Hematopoietic multipotent progenitor cell treated with erythropoietin and hydrocortisone succinate and interleukin-3 and kit ligand, for 17 days (in vitro differentiated cells): ENCODE measurements around the gene ETV4.
A peak's percentile ranks its signal among the peaks of the same experiment; 100 is the strongest.

Experiments
- DNase-seq: peaks from one replicate; pipeline ENCODE4 v3.0.0-alpha.2; 2015; ENCODE audit warnings: low spot score

Gene ETV4

DNA sequence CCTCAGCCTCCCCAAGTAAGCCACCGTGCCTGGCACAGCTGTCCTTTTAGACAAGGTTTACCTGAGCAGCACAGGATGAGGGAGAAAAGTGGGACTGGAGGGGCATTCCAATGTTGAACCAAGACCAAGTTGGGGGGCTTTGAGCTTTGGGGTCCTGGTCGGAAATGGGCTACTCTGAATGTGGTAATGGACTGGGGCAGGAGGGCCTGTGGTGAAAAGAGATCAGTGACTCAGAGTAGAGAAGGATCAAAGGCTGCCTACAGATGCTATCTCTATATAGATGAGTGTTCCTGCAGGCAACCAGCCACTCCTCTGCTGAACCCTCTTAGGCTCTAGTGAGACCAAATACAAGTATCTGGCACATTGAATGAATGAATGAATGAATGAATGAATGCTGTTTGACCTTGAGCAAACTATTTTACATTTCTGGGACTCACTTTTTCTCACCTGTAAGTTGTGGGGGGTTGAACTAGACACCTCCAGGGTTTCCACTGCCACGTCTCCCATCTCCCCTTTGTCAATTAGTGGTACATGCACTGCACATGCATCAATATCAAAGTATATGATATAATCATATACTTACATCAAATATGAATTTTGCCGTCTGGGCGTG, 26.3 kb upstream of the ETV4 start:
- no peak for DNase-seq

DNA sequence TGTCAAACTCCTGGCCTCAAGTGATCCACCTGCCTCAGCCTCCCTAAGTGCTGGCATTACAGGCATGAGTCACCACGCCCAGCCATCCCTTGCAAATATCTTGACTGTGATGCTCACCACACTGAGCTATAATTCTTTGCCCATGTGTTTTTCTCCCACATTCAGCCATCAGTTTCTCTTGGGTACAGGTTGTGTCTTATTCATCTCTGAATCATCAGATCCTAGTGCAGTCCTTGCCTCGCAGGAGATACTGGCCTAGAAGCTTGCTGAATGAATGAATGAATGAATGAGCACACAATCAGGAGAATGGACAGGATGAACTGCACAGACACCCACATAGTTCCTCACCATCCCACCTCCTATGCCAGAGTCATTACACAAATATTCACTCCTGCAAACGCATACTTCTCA, 24.4 kb upstream of the ETV4 start:
- no peak for DNase-seq

GRCh38 chr17:43568506-43569082, 22.5 kb upstream of the ETV4 start:
- DNase-seq: no peak

GRCh38 chr17:43563600-43564594, 17.8 kb upstream of the ETV4 start:
- DNase-seq: no peak

DNA sequence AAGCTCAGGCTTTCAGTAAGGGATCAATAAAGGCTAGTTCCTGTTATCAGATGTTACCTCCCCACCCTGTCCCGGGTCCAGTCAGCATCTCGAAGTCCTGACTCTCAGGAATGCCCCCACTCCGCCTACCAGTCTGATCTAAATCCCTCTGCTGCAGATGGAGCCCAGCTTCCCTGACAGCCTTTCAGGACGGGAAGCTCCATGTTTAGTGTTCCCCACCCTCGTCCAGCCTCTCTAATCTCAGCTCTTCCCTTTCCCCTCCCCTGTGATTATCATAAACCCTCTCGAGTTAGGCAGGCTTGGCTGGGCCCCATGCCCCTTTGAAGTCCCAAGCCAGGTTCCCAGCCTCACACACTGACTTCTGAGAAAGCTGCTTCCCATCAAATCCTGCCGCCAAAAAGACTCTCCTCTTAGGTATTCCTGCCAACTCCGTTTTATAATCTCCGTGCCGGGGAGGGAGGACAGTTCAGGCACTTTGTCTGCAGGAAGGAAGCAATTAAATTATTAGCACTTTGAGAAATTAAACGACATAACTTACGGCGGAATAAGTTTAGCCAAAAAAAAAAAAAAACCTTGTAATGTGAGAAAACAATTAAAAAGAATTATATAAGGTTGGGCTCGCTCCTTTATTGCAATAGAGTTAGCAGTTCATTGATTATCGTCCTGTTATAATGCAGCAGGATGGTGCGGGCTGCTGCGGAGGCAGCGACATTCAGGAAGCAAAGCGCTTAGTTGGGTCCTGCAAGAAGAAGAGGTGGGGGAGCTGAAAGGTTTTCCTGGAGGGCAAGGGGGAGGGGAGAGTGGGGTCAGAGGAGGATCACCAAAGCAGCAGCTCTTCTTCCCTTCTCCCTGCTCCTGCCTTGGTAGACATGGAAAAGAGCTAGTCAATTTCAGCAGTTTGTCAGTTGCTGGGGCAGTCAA, 16.8 kb upstream of the ETV4 start:
- DNase-seq: no peak

GRCh38 chr17:43560461-43561427, 14.6 kb upstream of the ETV4 start:
- no peak for DNase-seq

- no peak for DNase-seq
Measured at GRCh38 chr17:43559161-43559816, 13.1 kb upstream of the ETV4 start.

GRCh38 chr17:43558805-43559160, 12.6 kb upstream of the ETV4 start:
- DNase-seq: no peak

- DNase-seq: peak; percentile 37
Measured at GRCh38 chr17:43556292-43556691, 10.2 kb upstream of the ETV4 start.

- no peak for DNase-seq
Measured at GRCh38 chr17:43554857-43555256, 8.7 kb upstream of the ETV4 start.

- no peak for DNase-seq
Measured at GRCh38 chr17:43553573-43553972, 7.4 kb upstream of the ETV4 start.

GRCh38 chr17:43552229-43552837, 6.2 kb upstream of the ETV4 start:
- no peak for DNase-seq

- no peak for DNase-seq
Measured at GRCh38 chr17:43550754-43551153, 4.6 kb upstream of the ETV4 start.

DNA sequence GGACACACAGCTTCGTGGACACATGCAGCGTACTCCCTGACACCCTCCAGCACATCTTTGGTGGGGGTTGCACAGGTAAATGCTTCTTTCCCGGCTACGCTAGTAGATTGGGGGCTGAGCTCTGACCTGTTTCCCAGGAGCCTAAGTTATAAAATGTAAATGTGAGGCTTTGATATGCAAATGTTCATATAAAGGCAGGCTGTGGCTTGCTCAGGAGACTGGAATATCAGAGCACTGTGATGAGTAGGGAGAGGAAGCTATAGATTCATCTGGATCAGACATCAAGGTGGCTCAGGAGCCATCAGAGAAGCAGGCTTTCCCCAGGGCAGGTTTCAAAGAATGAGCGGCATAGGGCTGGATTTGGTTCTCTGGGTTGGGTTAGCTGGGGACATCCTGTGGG, 3.4 kb upstream of the ETV4 start:
- no peak for DNase-seq

DNA sequence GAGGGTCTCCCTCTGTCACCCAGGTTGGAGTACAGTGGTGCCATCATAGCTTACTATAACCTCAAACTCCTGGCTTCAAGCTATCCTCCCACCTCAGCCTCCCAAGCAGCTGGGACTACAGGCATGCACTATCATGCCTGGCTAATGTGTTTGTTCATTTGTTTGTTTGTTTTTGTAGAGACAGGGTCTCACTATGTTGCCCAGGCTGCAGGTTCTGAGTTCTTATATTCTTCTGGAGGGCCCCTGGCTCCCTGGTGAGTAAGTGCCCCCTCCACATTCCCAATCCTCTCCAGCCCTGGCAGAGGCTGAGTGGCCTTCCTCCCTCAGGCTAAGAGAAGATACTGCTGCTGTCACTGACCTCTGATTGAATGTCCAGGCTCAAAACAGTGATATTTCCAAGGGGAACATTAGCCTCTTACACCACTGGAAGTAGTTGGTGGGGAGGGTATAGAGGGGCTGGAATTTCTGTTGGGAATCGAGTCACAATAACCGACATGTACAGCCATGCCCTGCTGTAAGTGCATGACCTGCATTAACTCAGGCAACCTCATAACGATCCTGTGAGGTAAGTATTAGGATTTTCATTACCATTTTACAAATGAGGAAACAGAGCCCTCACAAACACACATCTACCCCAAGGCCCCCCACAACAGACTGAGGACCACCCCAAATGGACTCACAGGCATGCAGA, 2.7 kb upstream of the ETV4 start:
- no peak for DNase-seq

GRCh38 chr17:43547659-43548256, 1.6 kb upstream of the ETV4 start:
- DNase-seq: no peak

DNA sequence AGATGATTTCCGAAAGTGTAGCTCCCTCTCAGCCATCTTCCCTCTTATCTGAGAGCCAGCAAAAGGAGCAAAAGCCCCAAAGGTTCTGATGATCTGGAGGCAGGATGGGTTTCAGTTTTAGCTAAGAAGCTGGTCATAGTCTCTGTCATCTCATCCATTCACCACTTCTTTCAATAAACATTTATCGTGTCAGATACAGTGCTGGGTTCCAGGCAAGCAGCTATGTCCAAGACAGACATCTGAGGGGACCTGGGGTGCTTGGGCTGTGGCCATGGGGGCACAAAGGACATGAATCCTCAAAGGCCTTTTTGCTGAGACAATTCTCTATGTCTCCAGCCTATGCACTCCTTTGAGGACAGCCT, 1.0 kb upstream of the ETV4 start:
- no peak for DNase-seq

DNA sequence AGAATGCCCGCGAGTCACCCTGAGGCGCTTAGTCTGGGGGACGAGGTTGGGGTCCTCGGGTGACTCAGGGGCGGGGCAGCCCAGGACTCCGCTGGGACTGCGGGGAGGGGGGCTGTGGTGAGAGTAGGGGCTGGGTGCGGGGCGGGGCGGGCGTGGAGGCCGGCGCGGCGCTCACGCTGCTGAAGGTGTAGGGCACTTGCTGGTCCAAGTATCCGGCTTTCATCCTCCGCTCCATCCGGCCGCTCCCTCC, 832 bp downstream of the ETV4 start:
- DNase-seq: no peak
